Breast epithelium (tissue), 4 donors: ENCODE data around the gene CISTR. TPM values are rescaled to one million over a fixed set of nuclear protein-coding genes. Genes with fewer than 3 reads are reported as not detected.
"Not testable (repeated sequence)": the region's sequence is repeated elsewhere in the genome, so short reads cannot be mapped to it uniquely, and the experiment has no call there.

ENCODE experiments used
- DNase-seq, 2 donors: peaks; one replicate each; pipeline ENCODE4 v3.0.0-alpha.2; 2019; ENCODE audit warnings: low spot score in 2 of 2
- H3K27ac ChIP-seq, 2 donors: fragments of 200-600 bp; sonication (generic) in 1 of 2; one replicate each; pipeline ENCODE4 v1.5.1; 2016 to 2019; ENCODE audit warnings: mild to moderate bottlenecking in 1 of 2
- H3K27me3 ChIP-seq, 2 donors: fragments of 200-600 bp; sonication (generic) in 1 of 2; one replicate each; pipeline versions ENCODE4 v1.5.1 to v1.6.0; 2017 to 2019; ENCODE audit warnings: control low read depth in 1 of 2, mild to moderate bottlenecking in 1 of 2
- H3K36me3 ChIP-seq: fragments of 200-600 bp; one replicate; pipeline ENCODE4 v1.5.1; 2019
- H3K4me1 ChIP-seq, 2 donors: fragments of 200-600 bp; sonication (generic); one replicate each; pipeline ENCODE4 v1.5.1; 2016 to 2019; ENCODE audit warnings: control low read depth in 1 of 2
- H3K4me3 ChIP-seq, 3 donors: fragments of 200-600 bp; sonication (generic); 1 replicate in 2 of 3; 2 replicates in 1 of 3; pipeline ENCODE4 v1.5.1; 2016 to 2019; ENCODE audit warnings: mild to moderate bottlenecking in 3 of 3, moderate library complexity in 2 of 3
- H3K9me3 ChIP-seq, 2 donors: fragments of 200-600 bp; sonication (generic) in 1 of 2; one replicate each; pipeline ENCODE4 v1.5.1; 2016 to 2019; ENCODE audit warnings: control low read depth in 1 of 2
- POLR2A ChIP-seq: fragments of 450-650 bp; IDR thresholded peaks from one replicate; pipeline ENCODE4 v1.6.1; 2016; ENCODE audit warnings: antibody characterized with exemption, mild to moderate bottlenecking, moderate library complexity
- POLR2AphosphoS5 ChIP-seq, 3 donors: sonication (generic); formaldehyde crosslinking; IDR thresholded peaks; one replicate each; pipeline ENCODE4 v1.6.1; 2017; ENCODE audit warnings: antibody characterized with exemption in 3 of 3
- intact Hi-C: fragments of 100-400 bp; cut with DNase I; formaldehyde crosslinking; loops from one replicate; pipeline ENCODE4 v1.15.1; 2023; ENCODE audit warnings: low total_unique reads
- total RNA-seq, 3 donors: library from RNA; depleted of rRNA; stranded (reverse); fragments of >200 nt; gene quantifications; one replicate each; pipeline ENCODE4 v1.1.0, GENCODE V29; 2016
- TF ChIP-seq, protein P1 (sequence below), 3 donors: fragments of 450-650 bp; IDR thresholded peaks; one replicate each; pipeline ENCODE4 v1.5.1; 2016 to 2017; ENCODE audit warnings: antibody characterized with exemption in 3 of 3, mild to moderate bottlenecking in 3 of 3, moderate library complexity in 3 of 3

Gene CISTR
- total RNA-seq, 3 donors from 2014 or later = not detected

GRCh38 chr12:53781228-53781801 is 29.5 kb upstream of the CISTR start:
- H3K27me3 ChIP-seq = peaks cover 0 to under 1% of the 10 kb centered on the region in 2 donors

DNA sequence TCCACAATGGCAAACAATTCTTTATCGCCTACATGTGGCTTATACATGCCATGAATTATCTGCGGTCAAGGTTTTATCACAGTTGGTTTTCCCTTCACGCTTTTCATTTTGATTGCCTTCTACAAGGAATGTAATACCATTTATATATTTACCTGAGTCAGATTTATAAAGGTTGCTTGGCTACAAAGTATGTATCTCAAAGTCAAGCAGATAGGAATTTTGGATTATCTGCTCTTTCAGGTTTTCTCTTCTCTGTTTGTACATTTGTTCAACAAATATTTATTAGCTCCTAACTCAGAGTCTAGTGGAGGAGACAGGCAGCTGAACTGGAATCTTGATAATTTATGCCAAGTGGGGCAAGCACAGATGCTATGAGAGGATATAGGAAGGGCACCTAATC is 28.5 kb upstream of the CISTR start:
- intact Hi-C loops = no loop called here
- Histone ChIP-seq H3K27me3 (no peaks in the 10 kb centered on the region), H3K4me1 (peaks cover 0 to 7% of the 10 kb centered on the region in 2 donors), H3K36me3 (no peaks in the 10 kb centered on the region), H3K4me3 (no peak overlapping the region), H3K27ac (no peak overlapping the region), H3K9me3 (no peaks in the 10 kb centered on the region)
- TF ChIP-seq, protein P1, sequence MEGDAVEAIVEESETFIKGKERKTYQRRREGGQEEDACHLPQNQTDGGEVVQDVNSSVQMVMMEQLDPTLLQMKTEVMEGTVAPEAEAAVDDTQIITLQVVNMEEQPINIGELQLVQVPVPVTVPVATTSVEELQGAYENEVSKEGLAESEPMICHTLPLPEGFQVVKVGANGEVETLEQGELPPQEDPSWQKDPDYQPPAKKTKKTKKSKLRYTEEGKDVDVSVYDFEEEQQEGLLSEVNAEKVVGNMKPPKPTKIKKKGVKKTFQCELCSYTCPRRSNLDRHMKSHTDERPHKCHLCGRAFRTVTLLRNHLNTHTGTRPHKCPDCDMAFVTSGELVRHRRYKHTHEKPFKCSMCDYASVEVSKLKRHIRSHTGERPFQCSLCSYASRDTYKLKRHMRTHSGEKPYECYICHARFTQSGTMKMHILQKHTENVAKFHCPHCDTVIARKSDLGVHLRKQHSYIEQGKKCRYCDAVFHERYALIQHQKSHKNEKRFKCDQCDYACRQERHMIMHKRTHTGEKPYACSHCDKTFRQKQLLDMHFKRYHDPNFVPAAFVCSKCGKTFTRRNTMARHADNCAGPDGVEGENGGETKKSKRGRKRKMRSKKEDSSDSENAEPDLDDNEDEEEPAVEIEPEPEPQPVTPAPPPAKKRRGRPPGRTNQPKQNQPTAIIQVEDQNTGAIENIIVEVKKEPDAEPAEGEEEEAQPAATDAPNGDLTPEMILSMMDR (IDR thresholded peaks at IDR 0.05) = no peak
- no peak for TF ChIP-seq POLR2A
- TF ChIP-seq POLR2AphosphoS5 (IDR thresholded peaks at IDR 0.05) = no peak
- no peak for DNase-seq

More at GRCh38 chr12:53781228-53781801, 29.5 kb upstream of the CISTR start:
- H3K4me3 ChIP-seq = no peak overlapping the region
- TF ChIP-seq, protein P1 (IDR thresholded peaks at IDR 0.05) = no peak
- no peak for TF ChIP-seq POLR2A
- no peak for TF ChIP-seq POLR2AphosphoS5 (IDR thresholded peaks at IDR 0.05)
- H3K4me1 ChIP-seq = peaks cover 0 to under 1% of the 10 kb centered on the region in 2 donors
- no peaks in the 10 kb centered on the region for H3K36me3 ChIP-seq
- no peak for DNase-seq
- intact Hi-C loops = no loop called here
- H3K27ac ChIP-seq = no peak overlapping the region
- H3K9me3 ChIP-seq = no peaks in the 10 kb centered on the region

DNA sequence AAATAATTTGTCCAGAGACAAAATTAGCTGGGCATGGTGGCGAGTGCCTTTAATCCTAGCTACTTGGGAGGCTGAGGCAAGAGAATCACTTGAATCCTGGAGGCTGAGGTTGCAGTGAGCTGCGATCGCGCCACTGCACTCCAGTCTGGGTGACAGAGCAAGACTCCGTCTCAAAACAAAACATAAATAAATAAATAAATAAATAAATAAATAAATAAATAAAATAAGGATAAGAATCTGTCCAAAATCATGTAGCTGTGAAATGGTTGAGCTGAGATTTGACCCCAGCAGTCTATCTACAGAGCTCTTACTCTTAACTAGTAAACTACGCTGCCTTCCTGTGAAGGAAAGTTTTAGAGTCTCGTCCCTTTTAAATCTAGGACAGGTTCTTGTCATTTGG is 27.9 kb upstream of the CISTR start:
- H3K4me1 ChIP-seq, H3K36me3 ChIP-seq, H3K4me3 ChIP-seq, H3K27ac ChIP-seq, intact Hi-C loops, H3K27me3 ChIP-seq, DNase-seq, H3K9me3 ChIP-seq: not testable (repeated sequence)

DNA sequence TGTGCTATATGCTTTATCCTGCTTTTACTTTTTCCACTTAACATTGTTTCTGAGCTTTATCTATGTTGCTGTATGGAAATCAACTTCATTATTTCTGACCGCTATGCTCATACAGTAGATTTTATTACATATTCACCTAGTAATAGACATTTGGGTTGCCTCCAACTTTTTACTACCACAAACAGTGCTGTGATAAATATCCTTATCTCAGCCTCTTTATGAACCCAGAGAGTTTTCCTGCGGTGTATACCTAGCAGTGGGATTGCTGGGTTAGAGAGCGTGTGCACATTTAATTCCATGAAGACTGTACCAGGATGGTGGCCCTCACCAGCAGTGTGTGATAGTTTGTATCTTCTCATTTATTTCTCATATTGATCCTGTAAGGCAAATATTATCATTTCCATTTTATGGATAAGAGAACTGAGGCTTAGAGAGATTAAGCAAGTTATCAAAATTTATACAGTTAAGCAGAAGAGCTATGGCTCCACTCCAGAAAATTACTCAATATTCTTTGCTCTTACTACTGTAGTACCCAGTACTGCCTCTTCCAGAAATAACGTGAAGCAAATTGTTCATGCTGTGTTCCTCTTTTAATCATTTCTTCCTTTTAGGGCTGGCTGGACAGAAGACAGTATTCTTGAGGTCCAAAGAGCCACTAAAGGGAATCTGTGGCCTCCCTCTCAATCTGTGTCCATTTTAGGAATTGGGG is 26.3 kb upstream of the CISTR start:
- Histone ChIP-seq H3K4me1 (peaks cover 0 to 7% of the 10 kb centered on the region in 2 donors), H3K36me3 (no peaks in the 10 kb centered on the region), H3K4me3 (no peak overlapping the region), H3K9me3 (no peaks in the 10 kb centered on the region), H3K27ac (no peak overlapping the region), H3K27me3 (no peaks in the 10 kb centered on the region)
- DNase-seq = no peak
- TF ChIP-seq, protein P1 (IDR thresholded peaks at IDR 0.05) = no peak
- TF ChIP-seq POLR2AphosphoS5 (IDR thresholded peaks at IDR 0.05) (no peak), POLR2A (no peak)
- intact Hi-C loops = no loop called here

DNA sequence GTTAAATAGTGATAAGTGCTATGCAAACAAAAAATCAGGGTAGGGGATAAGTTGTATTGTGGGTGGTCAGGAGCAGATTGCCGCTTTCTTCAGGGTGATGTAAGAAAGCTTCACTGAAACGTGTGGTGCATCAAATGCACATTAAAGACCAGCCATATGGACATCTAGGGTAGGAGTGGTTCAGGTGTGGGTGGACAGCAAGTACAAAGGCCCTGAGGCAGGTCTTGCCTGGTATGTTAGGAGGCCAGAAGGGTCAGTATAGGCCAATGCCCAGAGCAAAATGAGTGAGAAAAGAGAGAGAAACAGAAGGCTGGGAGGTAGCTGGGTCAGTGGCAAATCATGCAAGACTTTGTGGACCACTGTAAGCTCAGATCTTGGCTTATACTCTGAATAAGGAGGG is 25.6 kb upstream of the CISTR start:
- H3K4me1 ChIP-seq = peaks cover 0 to 7% of the 10 kb centered on the region in 2 donors
- no peaks in the 10 kb centered on the region for H3K36me3 ChIP-seq
- no peaks in the 10 kb centered on the region for H3K27me3 ChIP-seq
- H3K4me3 ChIP-seq = no peak overlapping the region
- no peaks in the 10 kb centered on the region for H3K9me3 ChIP-seq
- H3K27ac ChIP-seq = no peak overlapping the region
- TF ChIP-seq POLR2AphosphoS5 (IDR thresholded peaks at IDR 0.05) (no peak), POLR2A (no peak)
- TF ChIP-seq, protein P1 (IDR thresholded peaks at IDR 0.05) = no peak
- intact Hi-C loops = no loop called here
- no peak for DNase-seq
